Measurements from ENCODE around the gene LRRC59.

- no peak for TF ChIP-seq CTCF (IDR thresholded peaks at IDR 0.05; ENCODE audit: low read length)
- no peak for TF ChIP-seq EZH2 (optimal IDR thresholded peaks at IDR 0.05; ENCODE audit: low read depth, low read length)
Observed at GRCh38 chr17:50352072-50352692, 45.1 kb downstream of the LRRC59 start.
